OCI-LY3 (cell line): ENCODE measurements around the gene MAD1L1.

Experiments
- H2AFZ ChIP-seq: fragments of 200-600, 300-600 bp; shearing (Covaris generic); 2 replicates; pipeline ENCODE4 v1.6.0; 2014; ENCODE audit warnings: antibody characterized with exemption, low read depth, low read length
- H3K27ac ChIP-seq: fragments of 200-600, 300-600 bp; sonication (generic); 2 replicates; pipeline ENCODE4 v1.5.1; 2014; ENCODE audit warnings: mild to moderate bottlenecking, low read length, moderate library complexity, mixed read lengths
- H3K27me3 ChIP-seq: fragments of 200-600, 300-600 bp; sonication (generic); 2 replicates; pipeline ENCODE4 v1.6.1; 2014; ENCODE audit warnings: low read depth, low read length, mixed read lengths
- H3K36me3 ChIP-seq: fragments of 200-600, 300-600 bp; sonication (generic); replicated peaks from 2 replicates; pipeline ENCODE3; 2014; ENCODE audit warnings: low read depth, low read length, mixed read lengths
- H3K4me1 ChIP-seq: fragments of 300-600, 200-600 bp; sonication (generic); 2 replicates; pipeline ENCODE4 v1.6.1; 2014; ENCODE audit warnings: low read length, mixed read lengths
- H3K4me2 ChIP-seq: fragments of 200-600, 300-600 bp; sonication (generic); 2 replicates; pipeline ENCODE4 v1.6.1; 2014; ENCODE audit warnings: low read length, mixed read lengths
- H3K4me3 ChIP-seq: fragments of 300-600, 200-600 bp; sonication (generic); 2 replicates; pipeline ENCODE4 v1.5.1; 2014; ENCODE audit warnings: antibody characterized with exemption, mild to moderate bottlenecking, low read length, moderate library complexity
- H3K79me2 ChIP-seq: fragments of 300-600, 200-600 bp; shearing (Covaris generic); 2 replicates; pipeline ENCODE4 v1.6.1; 2014; ENCODE audit warnings: mild to moderate bottlenecking, low read length, mixed read lengths
- H3K9ac ChIP-seq: fragments of 300-600, 200-600 bp; shearing (Covaris generic); 2 replicates; pipeline ENCODE4 v1.6.0; 2014; ENCODE audit warnings: mild to moderate bottlenecking, low read length, moderate library complexity
- H3K9me3 ChIP-seq: fragments of 200-600, 300-600 bp; shearing (Covaris generic); 2 replicates; pipeline ENCODE4 v1.6.1; 2014; ENCODE audit warnings: low read length, mixed read lengths; ENCODE audit not compliant: insufficient read depth
- H4K20me1 ChIP-seq: fragments of 200-600, 300-600 bp; sonication (generic); 2 replicates; pipeline ENCODE4 v1.6.1; 2016; ENCODE audit warnings: low read length, mixed read lengths; ENCODE audit not compliant: insufficient read depth
- EZH2phosphoT487 ChIP-seq: fragments of 200-600 bp; shearing (Covaris generic); IDR thresholded peaks from 2 replicates; pipeline ENCODE4 v1.6.1; 2018; ENCODE audit warnings: antibody characterized with exemption, mixed run types, low read depth
- TF ChIP-seq, protein P1 (sequence below): fragments of 200-600, 300-600 bp; sonication (generic); IDR thresholded peaks from 2 replicates; pipeline ENCODE4 v1.5.1; 2014; ENCODE audit warnings: antibody characterized with exemption, low read length, low read depth

MAD1L1 gene

DNA sequence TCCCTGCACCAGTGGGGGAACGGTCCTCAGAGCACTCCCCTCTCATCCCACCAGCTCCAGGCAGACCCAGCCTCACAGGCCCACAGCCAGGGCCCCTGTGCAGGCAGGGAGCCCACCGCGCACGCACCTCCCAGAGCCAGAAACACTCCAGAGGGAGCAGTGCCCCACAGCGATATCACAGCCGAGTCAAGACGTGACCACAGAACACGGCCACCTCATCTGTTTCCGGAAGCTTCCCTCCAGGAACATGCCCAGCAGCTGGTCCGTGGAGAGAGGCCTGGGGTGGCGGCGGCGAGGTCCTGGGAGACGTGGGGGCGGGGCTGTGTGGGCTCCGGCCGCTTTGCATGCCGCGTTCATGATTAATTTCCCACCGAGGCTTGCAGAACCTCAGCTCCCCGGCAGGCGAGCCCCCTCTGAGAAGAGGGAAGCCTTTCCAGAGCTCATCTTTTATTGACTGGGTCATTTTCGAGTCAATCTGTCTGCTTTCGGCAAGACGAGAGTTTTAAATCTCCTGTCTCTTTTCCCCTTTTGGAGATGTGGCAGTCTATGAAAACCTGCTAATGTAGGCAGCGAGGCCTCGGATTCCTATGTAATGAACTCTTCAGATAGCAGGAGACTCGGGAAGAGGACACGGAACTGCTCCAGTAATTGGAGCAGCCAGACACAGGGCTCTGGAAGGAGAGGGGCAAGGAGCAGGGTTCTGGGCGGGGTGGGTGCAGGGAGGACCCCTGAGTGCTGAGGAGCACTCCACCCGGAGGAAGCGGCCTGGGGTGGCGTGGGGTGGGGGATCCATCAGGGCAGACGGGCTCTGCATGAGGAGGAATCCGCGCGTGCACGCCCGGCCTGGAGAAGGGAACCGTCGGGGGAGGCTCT is 319.9 kb downstream of the MAD1L1 start:
- Histone ChIP-seq H3K4me2 (no peak overlapping the region), H3K9me3 (no peaks in the 10 kb centered on the region), H2AFZ (no peak overlapping the region), H3K36me3 (no peaks in the 10 kb centered on the region), H3K27ac (no peak overlapping the region), H3K4me3 (no peak overlapping the region), H3K27me3 (no peaks in the 10 kb centered on the region), H3K79me2 (no peaks in the 10 kb centered on the region), H3K4me1 (no peaks in the 10 kb centered on the region), H4K20me1 (no peaks in the 10 kb centered on the region), H3K9ac (no peak overlapping the region)
- TF ChIP-seq, protein P1, sequence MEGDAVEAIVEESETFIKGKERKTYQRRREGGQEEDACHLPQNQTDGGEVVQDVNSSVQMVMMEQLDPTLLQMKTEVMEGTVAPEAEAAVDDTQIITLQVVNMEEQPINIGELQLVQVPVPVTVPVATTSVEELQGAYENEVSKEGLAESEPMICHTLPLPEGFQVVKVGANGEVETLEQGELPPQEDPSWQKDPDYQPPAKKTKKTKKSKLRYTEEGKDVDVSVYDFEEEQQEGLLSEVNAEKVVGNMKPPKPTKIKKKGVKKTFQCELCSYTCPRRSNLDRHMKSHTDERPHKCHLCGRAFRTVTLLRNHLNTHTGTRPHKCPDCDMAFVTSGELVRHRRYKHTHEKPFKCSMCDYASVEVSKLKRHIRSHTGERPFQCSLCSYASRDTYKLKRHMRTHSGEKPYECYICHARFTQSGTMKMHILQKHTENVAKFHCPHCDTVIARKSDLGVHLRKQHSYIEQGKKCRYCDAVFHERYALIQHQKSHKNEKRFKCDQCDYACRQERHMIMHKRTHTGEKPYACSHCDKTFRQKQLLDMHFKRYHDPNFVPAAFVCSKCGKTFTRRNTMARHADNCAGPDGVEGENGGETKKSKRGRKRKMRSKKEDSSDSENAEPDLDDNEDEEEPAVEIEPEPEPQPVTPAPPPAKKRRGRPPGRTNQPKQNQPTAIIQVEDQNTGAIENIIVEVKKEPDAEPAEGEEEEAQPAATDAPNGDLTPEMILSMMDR = no peak
- no peak for TF ChIP-seq EZH2phosphoT487

DNA sequence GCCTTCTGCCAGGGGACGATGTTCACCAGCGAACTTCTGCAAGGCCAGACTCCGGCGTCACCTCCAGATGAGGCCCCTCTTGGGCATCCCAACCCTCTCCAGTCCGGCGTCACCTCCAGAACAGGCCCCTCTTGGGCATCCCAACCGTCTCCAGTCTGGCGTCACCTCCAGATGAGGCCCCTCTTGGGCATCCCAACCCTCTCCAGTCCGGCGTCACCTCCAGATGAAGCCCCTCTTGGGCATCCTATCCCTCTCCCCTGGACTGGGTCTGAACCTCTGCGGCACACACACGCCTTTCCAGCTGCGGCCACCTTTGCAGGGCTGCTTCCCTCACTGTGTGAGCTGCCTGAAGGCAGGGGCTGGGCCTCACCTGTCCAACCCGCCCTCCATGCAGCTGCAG is 321.2 kb downstream of the MAD1L1 start:
- no peak overlapping the region for H3K4me2 ChIP-seq
- no peak overlapping the region for H2AFZ ChIP-seq
- H3K36me3 ChIP-seq = no peaks in the 10 kb centered on the region
- no peak overlapping the region for H3K4me3 ChIP-seq
- H3K79me2 ChIP-seq = no peaks in the 10 kb centered on the region
- H3K9ac ChIP-seq = no peak overlapping the region
- no peaks in the 10 kb centered on the region for H3K4me1 ChIP-seq
- H3K9me3 ChIP-seq = no peaks in the 10 kb centered on the region
- H4K20me1 ChIP-seq = no peaks in the 10 kb centered on the region
- no peaks in the 10 kb centered on the region for H3K27me3 ChIP-seq
- no peak for TF ChIP-seq EZH2phosphoT487
- TF ChIP-seq, protein P1 = no peak
- no peak overlapping the region for H3K27ac ChIP-seq

DNA sequence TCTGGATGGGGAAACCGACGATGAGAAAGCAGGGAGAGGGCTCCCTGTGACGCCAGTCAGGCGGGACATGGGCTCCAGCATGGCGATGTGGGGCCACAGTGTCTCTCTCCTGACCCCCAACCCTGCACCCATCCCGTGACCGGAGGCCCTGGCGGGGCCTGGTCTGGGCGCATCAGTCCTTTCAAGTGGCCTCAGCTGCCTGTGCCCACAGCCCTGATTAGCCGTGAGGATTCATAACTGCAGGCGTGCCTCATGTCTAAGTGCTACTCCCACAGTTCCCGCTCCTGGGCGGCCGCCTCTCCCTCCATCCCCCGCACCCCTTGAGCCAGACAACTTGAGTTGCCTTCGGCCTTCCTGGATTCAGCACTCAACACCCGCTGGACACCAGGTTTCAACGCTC is 321.9 kb downstream of the MAD1L1 start:
- Histone ChIP-seq H3K4me1 (no peaks in the 10 kb centered on the region), H3K9ac (no peak overlapping the region)

DNA sequence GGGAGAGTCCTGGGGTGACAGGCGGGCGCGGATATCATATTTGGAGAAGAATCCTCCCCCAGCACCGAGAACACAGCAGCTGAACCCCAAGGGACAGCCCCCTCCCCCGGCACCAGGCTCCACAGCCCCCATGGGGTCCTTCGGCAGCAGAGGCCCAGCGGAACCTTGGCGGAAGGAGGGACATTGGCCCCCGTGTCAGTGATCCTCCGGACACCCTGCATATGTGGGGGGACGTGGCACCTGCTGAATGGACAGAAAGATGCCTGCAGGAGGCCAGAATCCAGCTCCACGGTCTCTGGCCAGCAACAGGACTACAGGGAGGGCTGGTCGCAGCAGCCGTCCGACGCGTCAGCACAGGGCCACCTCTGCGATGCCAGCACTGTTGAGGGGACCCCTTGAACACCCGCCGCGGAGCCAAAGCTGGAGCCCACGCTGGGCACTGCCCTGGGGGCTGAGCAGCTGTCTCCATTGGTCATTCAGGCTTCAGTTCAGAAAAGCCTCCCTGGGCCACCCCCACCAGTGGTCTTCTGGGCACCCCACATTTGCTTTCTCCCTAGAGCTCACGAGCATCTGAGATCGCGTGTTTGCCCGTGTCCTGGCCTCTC is 322.6 kb downstream of the MAD1L1 start:
- H3K79me2 ChIP-seq = no peaks in the 10 kb centered on the region
- H4K20me1 ChIP-seq = no peaks in the 10 kb centered on the region
- H3K36me3 ChIP-seq = no peaks in the 10 kb centered on the region
- H3K9ac ChIP-seq = no peak overlapping the region
- no peak overlapping the region for H3K27ac ChIP-seq
- H2AFZ ChIP-seq = no peak overlapping the region
- no peaks in the 10 kb centered on the region for H3K4me1 ChIP-seq
- H3K9me3 ChIP-seq = no peaks in the 10 kb centered on the region
- H3K27me3 ChIP-seq = no peaks in the 10 kb centered on the region
- H3K4me2 ChIP-seq = no peak overlapping the region
- no peak overlapping the region for H3K4me3 ChIP-seq
- no peak for TF ChIP-seq EZH2phosphoT487
- TF ChIP-seq, protein P1 = no peak

More for the DNA sequence above, 321.9 kb downstream of the MAD1L1 start:
- H3K79me2 ChIP-seq = no peaks in the 10 kb centered on the region
- H3K27me3 ChIP-seq = no peaks in the 10 kb centered on the region
- no peaks in the 10 kb centered on the region for H3K36me3 ChIP-seq
- no peaks in the 10 kb centered on the region for H4K20me1 ChIP-seq
- no peaks in the 10 kb centered on the region for H3K9me3 ChIP-seq
- no peak overlapping the region for H3K4me3 ChIP-seq
- H2AFZ ChIP-seq = no peak overlapping the region
- no peak overlapping the region for H3K27ac ChIP-seq
- TF ChIP-seq EZH2phosphoT487 = no peak
- TF ChIP-seq, protein P1 = no peak
- H3K4me2 ChIP-seq = no peak overlapping the region
